H1 (cell line): ENCODE results near the gene ASB1. TPM values are rescaled to one million over a fixed set of nuclear protein-coding genes. Genes with fewer than 3 reads are reported as not detected.

Experiments used
- CTCF ChIA-PET: fragments of 300-600 bp; sonication (Branson Sonifier 250); formaldehyde crosslinking; loops from one replicate; lab custom pipeline; 2021; ENCODE audit not compliant: partially characterized antibody; lab: Charles Lee
- POLR2A ChIA-PET: fragments of 300-600 bp; sonication (Branson Sonifier 250); formaldehyde crosslinking; loops from one replicate; lab custom pipeline; 2021; ENCODE audit warnings: inconsistent platforms; ENCODE audit not compliant: partially characterized antibody; lab: Charles Lee
- DNase-seq, 2 experiments: peaks; one replicate each; pipeline versions ENCODE4 v3.0.0 to v3.0.0-alpha.2; 2010 to 2022; ENCODE audit warnings: low spot score in 2 of 2, low read depth in 1 of 2, mixed read lengths in 1 of 2
- FAIRE-seq: peaks from 2 replicates; lab custom pipeline; 2011; peaks lifted over from hg19 to GRCh38; lab: Jason Lieb, UNC
- H2AFZ ChIP-seq: 2 replicates; pipeline ENCODE4 v1.8.1; 2012; ENCODE audit warnings: low read length, inconsistent platforms
- H2AK5ac ChIP-seq: 2 replicates; pipeline ENCODE4 v1.6.1; 2013; ENCODE audit warnings: low read depth, low read length
- H2BK120ac ChIP-seq: replicated peaks from 2 replicates; pipeline ENCODE3; 2013; ENCODE audit warnings: low read depth, low read length, inconsistent platforms
- H2BK12ac ChIP-seq: 2 replicates; pipeline ENCODE4 v1.6.1; 2013; ENCODE audit warnings: low read depth, low read length
- H2BK15ac ChIP-seq: 2 replicates; pipeline ENCODE4 v1.6.1; 2013; ENCODE audit warnings: low read length
- H2BK20ac ChIP-seq: 2 replicates; pipeline ENCODE4 v1.6.1; 2013; ENCODE audit warnings: low read length
- H2BK5ac ChIP-seq: 2 replicates; pipeline ENCODE4 v1.6.1; 2013; ENCODE audit warnings: low read depth, low read length
- H3K14ac ChIP-seq: 2 replicates; pipeline ENCODE4 v1.6.1; 2013; ENCODE audit warnings: inconsistent platforms; ENCODE audit not compliant: insufficient read length
- H3K18ac ChIP-seq: 2 replicates; pipeline ENCODE4 v1.6.1; 2013; ENCODE audit warnings: low read length; ENCODE audit errors: extremely low read depth
- H3K23ac ChIP-seq: 2 replicates; pipeline ENCODE4 v1.6.1; 2013; ENCODE audit warnings: inconsistent platforms; ENCODE audit not compliant: insufficient read length
- H3K23me2 ChIP-seq: 2 replicates; pipeline ENCODE4 v1.6.1; 2013; ENCODE audit warnings: low read depth, low read length
- H3K27ac ChIP-seq: 2 replicates; pipeline ENCODE4 v1.6.1; 2011; ENCODE audit warnings: low read depth, low read length, inconsistent platforms
- H3K27me3 ChIP-seq, 4 experiments: replicated peaks in 1 of 4; 1 replicate in 1 of 4; 2 replicates in 3 of 4; pipeline versions ENCODE4 v1.6.1 to v1.8.1; 2011 to 2013; ENCODE audit warnings: low read length in 3 of 4, mild to moderate bottlenecking in 3 of 4, inconsistent platforms in 2 of 4, mixed read lengths in 2 of 4, moderate library complexity in 1 of 4; ENCODE audit not compliant: control insufficient read depth in 3 of 4, insufficient read depth in 3 of 4; ENCODE audit errors: extremely low read depth in 1 of 4
- H3K36me3 ChIP-seq, 4 experiments: 2 replicates each; pipeline versions ENCODE4 v1.6.1 to v1.8.1; 2011 to 2013; ENCODE audit warnings: mild to moderate bottlenecking in 4 of 4, low read length in 3 of 4, moderate library complexity in 2 of 4, control low read depth in 1 of 4, inconsistent platforms in 1 of 4; ENCODE audit not compliant: insufficient read depth in 4 of 4, control insufficient read depth in 2 of 4
- H3K4ac ChIP-seq: replicated peaks from 2 replicates; pipeline ENCODE3; 2013; ENCODE audit warnings: low read length, low read depth, mixed read lengths, inconsistent platforms; ENCODE audit not compliant: insufficient read length
- H3K4me1 ChIP-seq, 4 experiments: replicated peaks in 1 of 4; 1 replicate in 1 of 4; 2 replicates in 3 of 4; pipeline versions ENCODE4 v1.6.1 to v1.8.1; 2011 to 2013; ENCODE audit warnings: low read length in 3 of 4, inconsistent platforms in 2 of 4, mixed read lengths in 1 of 4; ENCODE audit not compliant: insufficient read depth in 4 of 4, control insufficient read depth in 3 of 4
- H3K4me2 ChIP-seq, 2 experiments: 2 replicates each; pipeline versions ENCODE4 v1.6.1 to v1.8.1; 2011 to 2013; ENCODE audit warnings: low read depth in 2 of 2, low read length in 2 of 2, control low read depth in 1 of 2, inconsistent platforms in 1 of 2, mild to moderate bottlenecking in 1 of 2; ENCODE audit not compliant: insufficient read depth in 1 of 2
- H3K4me3 ChIP-seq, 4 experiments: fragments of 200-600, 300-600 bp in 1 of 4; sonication (generic), shearing (Covaris generic), sonication (Bioruptor Twin) in 1 of 4; 2 replicates each; pipeline versions ENCODE4 v1.5.1 to v1.8.1; 2011 to 2016; ENCODE audit warnings: low read length in 4 of 4, low read depth in 3 of 4, control low read depth in 2 of 4, inconsistent platforms in 2 of 4, mild to moderate bottlenecking in 2 of 4, mixed read lengths in 1 of 4, moderate library complexity in 1 of 4; ENCODE audit not compliant: insufficient read depth in 2 of 4; ENCODE audit errors: extremely low read depth in 1 of 4
- H3K56ac ChIP-seq: replicated peaks from 2 replicates; pipeline ENCODE3; 2013; ENCODE audit warnings: low read depth, mild to moderate bottlenecking, mixed read lengths, low read length, inconsistent platforms; ENCODE audit not compliant: insufficient read length
- H3K79me1 ChIP-seq: 2 replicates; pipeline ENCODE4 v1.6.1; 2013; ENCODE audit warnings: low read depth, low read length, control low read depth
- H3K79me2 ChIP-seq, 2 experiments: 2 replicates each; pipeline versions ENCODE4 v1.6.1 to v1.8.1; 2012 to 2013; ENCODE audit warnings: low read length in 2 of 2, mild to moderate bottlenecking in 2 of 2, inconsistent platforms in 1 of 2; ENCODE audit not compliant: insufficient read depth in 2 of 2, control insufficient read depth in 1 of 2
- H3K9ac ChIP-seq, 4 experiments: replicated peaks in 1 of 4; 1 replicate in 1 of 4; 2 replicates in 3 of 4; pipeline versions ENCODE4 v1.6.1 to v1.8.1; 2011 to 2013; ENCODE audit warnings: low read depth in 3 of 4, low read length in 3 of 4, control low read depth in 2 of 4, mild to moderate bottlenecking in 2 of 4, moderate library complexity in 2 of 4, inconsistent platforms in 1 of 4; ENCODE audit errors: extremely low read depth in 1 of 4
- H3K9me3 ChIP-seq, 2 experiments: 2 replicates each; pipeline versions ENCODE4 v1.6.1 to v1.8.1; 2012 to 2013; ENCODE audit warnings: mild to moderate bottlenecking in 2 of 2, moderate library complexity in 2 of 2, control low read depth in 1 of 2, inconsistent platforms in 1 of 2, low read depth in 1 of 2, low read length in 1 of 2, mixed read lengths in 1 of 2; ENCODE audit not compliant: insufficient read depth in 2 of 2
- H4K20me1 ChIP-seq, 2 experiments: replicated peaks in 1 of 2; 2 replicates each; pipeline versions ENCODE3 to v1.8.1; 2011 to 2013; ENCODE audit warnings: inconsistent platforms in 2 of 2, low read length in 2 of 2, mild to moderate bottlenecking in 1 of 2; ENCODE audit not compliant: insufficient read depth in 2 of 2, control insufficient read depth in 1 of 2
- H4K5ac ChIP-seq: 2 replicates; pipeline ENCODE4 v1.6.1; 2013; ENCODE audit warnings: low read length, low read depth, mixed read lengths, inconsistent platforms; ENCODE audit not compliant: insufficient read length
- H4K8ac ChIP-seq: 2 replicates; pipeline ENCODE4 v1.8.0; 2013; ENCODE audit warnings: mild to moderate bottlenecking, moderate library complexity, low read length, inconsistent platforms; ENCODE audit not compliant: insufficient read depth; ENCODE audit errors: extremely low read depth
- H4K91ac ChIP-seq: replicated peaks from 2 replicates; pipeline ENCODE3; 2013; ENCODE audit warnings: low read length, mixed read lengths, inconsistent platforms; ENCODE audit not compliant: insufficient read length
- WGBS, 2 experiments: shearing (Covaris generic) in 1 of 2; methylation state at CpG; one replicate each; pipeline versions ENCODE4 v1.1.6 to v1.1.7; 2013 to 2015; ENCODE audit warnings: low lambda C conversion rate in 2 of 2, mixed read lengths in 2 of 2, inconsistent platforms in 1 of 2, low coverage in 1 of 2, missing lambda C conversion rate in 1 of 2; ENCODE audit not compliant: insufficient replicate concordance in 2 of 2, insufficient coverage in 1 of 2, insufficient read length in 1 of 2; ENCODE audit errors: extremely low coverage in 1 of 2, missing lambda C conversion rate in 1 of 2; 5-methylcytosine and 5-hydroxymethylcytosine counted together
- polyA plus RNA-seq, 7 experiments: library from polyadenylated mRNA; depleted of rRNA in 3 of 7; stranded (reverse) in 5 of 7; unstranded in 2 of 7; fragments of >200 nt in 5 of 7; fragments of 200-250 nt in 2 of 7; gene quantifications; 1 replicate in 5 of 7; 2 replicates in 1 of 7; 4 replicates in 1 of 7; pipeline versions ENCODE4 v1.2.1 to v1.2.3, GENCODE V29; 2011 to 2013; ENCODE audit warnings: missing spikeins in 2 of 7, mixed read lengths in 2 of 7
- total RNA-seq: library from RNA; stranded (reverse); fragmentation: NEBNext Ultra II Directional; extraction: Animal tissue kit (Norgen Biotek cat#: 25700); gene quantifications from 2 replicates; pipeline ENCODE4 v1.2.1, GENCODE V29; 2021

The ASB1 gene
- total and polyA plus RNA-seq, 2 of the 8 experiments (the other 6 are each of a cell fraction or from before 2014, with no cell fraction given), result 24.1 to 36.0 TPM

DNA sequence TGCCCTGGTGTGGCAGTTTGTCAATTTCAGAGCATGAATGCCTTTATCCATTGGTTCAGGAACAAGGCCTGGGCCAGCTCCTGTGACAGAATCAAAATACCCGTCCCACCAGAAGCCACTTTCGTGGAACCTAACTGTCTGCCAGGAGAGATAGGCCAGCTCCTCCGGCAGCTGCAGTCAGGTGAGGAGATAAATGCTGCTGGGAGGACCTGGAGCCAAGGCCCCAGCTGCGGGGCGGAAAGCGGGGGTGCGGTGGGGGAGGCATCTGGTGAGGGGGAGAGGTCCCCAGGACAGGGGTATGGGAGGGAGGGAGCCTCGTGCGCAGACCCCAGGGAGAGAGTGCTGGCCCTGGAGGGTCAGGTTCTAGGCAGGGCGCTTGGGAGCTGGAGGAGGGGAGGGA lies 4.4 kb upstream of the ASB1 start:
- ChIA-PET CTCF (interaction anchor here (0.6 to 2.6 kb wide), 6 partner anchors 9 to 79 kb away, joined by 3 to 8 read pairs (median 4); no protein-coding TSS in a partner anchor), POLR2A (interaction anchor here (0.7 kb wide), 1 partner anchor 26 kb away, joined by 3 read pairs; no protein-coding TSS in a partner anchor)
- no peak for DNase-seq
- FAIRE-seq, result no peak
- Histone ChIP-seq H2BK20ac (no peak overlapping the region), H4K5ac (no peak overlapping the region), H3K23ac (no peak overlapping the region), H2AFZ (no peak overlapping the region), H3K4ac (no peak overlapping the region), H2BK15ac (no peak overlapping the region), H4K20me1 (no peaks in the 10 kb centered on the region), H3K56ac (no peak overlapping the region), H2BK5ac (no peak overlapping the region), H3K4me2 (no peak overlapping the region), H3K4me1 (peaks cover 0 to 23% (median 17%) of the 10 kb centered on the region in 4 experiments; a peak in 6 of 7 replicates), H3K27ac (no peak overlapping the region), H2BK12ac (no peak overlapping the region; the same call in 1 of the 2 replicates), H3K79me1 (peaks cover 3% of the 10 kb centered on the region), H3K23me2 (peaks cover 8% of the 10 kb centered on the region), H3K9me3 (no peaks in the 10 kb centered on the region), H3K9ac (no peak overlapping the region), H2AK5ac (no peak overlapping the region), H3K27me3 (no peaks in the 10 kb centered on the region), H3K18ac (no peak overlapping the region), H4K8ac (no peak overlapping the region), H3K79me2 (peaks cover 0 to 1% of the 10 kb centered on the region in 2 experiments; a peak in 3 of 4 replicates), H4K91ac (no peak overlapping the region), H3K14ac (no peak overlapping the region), H3K36me3 (no peaks in the 10 kb centered on the region), H3K4me3 (no peak overlapping the region; a peak in 1 of 8 replicates), H2BK120ac (no peak overlapping the region)
- 66% methylated on average over 5 of the region's 10 CpGs; no CpG with 5 or more reads in 1 of the 2 experiments for WGBS, 2 experiments
